HCT116 (cell line): ENCODE results near the gene NAALADL2.
"Not testable (repeated sequence)": the region's sequence is repeated elsewhere in the genome, so short reads cannot be mapped to it uniquely, and the experiment has no call there.

Experiments used
- EZH2 ChIP-seq: fragments of 200-600 bp; sonication (generic); IDR thresholded peaks from 2 replicates; pipeline ENCODE4 v1.6.1; 2017; ENCODE audit warnings: antibody characterized with exemption, mixed run types
- POLR2A ChIP-seq: IDR thresholded peaks from 2 replicates; pipeline ENCODE4 v1.7.0; 2011; ENCODE audit warnings: borderline replicate concordance; ENCODE audit not compliant: insufficient read depth, insufficient read length; ENCODE audit errors: extremely low read depth
- POLR2AphosphoS5 ChIP-seq: IDR thresholded peaks from 2 replicates; pipeline ENCODE4 v1.6.1; 2011; ENCODE audit warnings: mild to moderate bottlenecking, low read depth, low read length, moderate library complexity
- RAD21 ChIP-seq: IDR thresholded peaks from 2 replicates; pipeline ENCODE4 v1.6.1; 2012; ENCODE audit warnings: low read depth, mild to moderate bottlenecking
- REST ChIP-seq: IDR thresholded peaks from 2 replicates; pipeline ENCODE4 v1.6.1; 2012; ENCODE audit warnings: low read depth
- SP1 ChIP-seq: IDR thresholded peaks from 2 replicates; pipeline ENCODE4 v1.6.1; 2012; ENCODE audit warnings: low read depth
- YY1 ChIP-seq: IDR thresholded peaks from 2 replicates; pipeline ENCODE4 v1.6.1; 2011; ENCODE audit warnings: low read length, low read depth, moderate library complexity, mild to moderate bottlenecking; ENCODE audit not compliant: insufficient replicate concordance; ENCODE audit errors: extremely low read depth
- TF ChIP-seq, protein P1 (sequence below), 3 experiments: fragments of 200-600 bp in 1 of 3; sonication (generic) in 1 of 3; IDR thresholded peaks in 2 of 3; conservative IDR thresholded peaks in 1 of 3; 2 replicates each; pipeline ENCODE4 v1.5.1; 2012 to 2017; ENCODE audit warnings: low read depth in 2 of 3, low read length in 2 of 3, antibody characterized with exemption in 1 of 3, borderline replicate concordance in 1 of 3, control low read depth in 1 of 3, mild to moderate bottlenecking in 1 of 3, mixed read lengths in 1 of 3, mixed run types in 1 of 3, moderate library complexity in 1 of 3; ENCODE audit not compliant: insufficient read depth in 1 of 3

DNA sequence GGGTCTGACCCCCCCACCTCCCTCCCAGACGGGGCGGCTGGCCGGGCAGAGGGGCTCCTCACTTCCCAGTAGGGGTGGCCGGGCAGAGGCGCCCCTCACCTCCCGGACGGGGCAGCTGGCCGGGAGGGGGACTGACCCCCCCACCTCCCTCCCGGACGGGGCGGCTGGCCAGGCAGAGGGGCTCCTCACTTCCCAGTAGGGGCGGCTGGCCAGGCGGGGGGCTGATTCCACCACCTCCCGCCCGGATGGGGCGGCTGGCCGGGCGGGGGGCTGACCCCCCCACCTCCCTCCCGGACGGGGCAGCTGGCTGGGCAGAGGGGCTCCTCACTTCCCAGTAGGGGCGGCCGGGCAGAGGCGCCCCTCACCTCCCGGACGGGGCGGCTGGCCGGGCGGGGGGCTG, 272.7 kb downstream of the NAALADL2 start:
- TF ChIP-seq POLR2A, REST, EZH2, SP1, RAD21, POLR2AphosphoS5, YY1: not testable (repeated sequence)
- TF ChIP-seq, protein P1, sequence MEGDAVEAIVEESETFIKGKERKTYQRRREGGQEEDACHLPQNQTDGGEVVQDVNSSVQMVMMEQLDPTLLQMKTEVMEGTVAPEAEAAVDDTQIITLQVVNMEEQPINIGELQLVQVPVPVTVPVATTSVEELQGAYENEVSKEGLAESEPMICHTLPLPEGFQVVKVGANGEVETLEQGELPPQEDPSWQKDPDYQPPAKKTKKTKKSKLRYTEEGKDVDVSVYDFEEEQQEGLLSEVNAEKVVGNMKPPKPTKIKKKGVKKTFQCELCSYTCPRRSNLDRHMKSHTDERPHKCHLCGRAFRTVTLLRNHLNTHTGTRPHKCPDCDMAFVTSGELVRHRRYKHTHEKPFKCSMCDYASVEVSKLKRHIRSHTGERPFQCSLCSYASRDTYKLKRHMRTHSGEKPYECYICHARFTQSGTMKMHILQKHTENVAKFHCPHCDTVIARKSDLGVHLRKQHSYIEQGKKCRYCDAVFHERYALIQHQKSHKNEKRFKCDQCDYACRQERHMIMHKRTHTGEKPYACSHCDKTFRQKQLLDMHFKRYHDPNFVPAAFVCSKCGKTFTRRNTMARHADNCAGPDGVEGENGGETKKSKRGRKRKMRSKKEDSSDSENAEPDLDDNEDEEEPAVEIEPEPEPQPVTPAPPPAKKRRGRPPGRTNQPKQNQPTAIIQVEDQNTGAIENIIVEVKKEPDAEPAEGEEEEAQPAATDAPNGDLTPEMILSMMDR (IDR thresholded peaks at IDR 0.05 in 2 of 3, conservative IDR thresholded peaks at IDR 0.05 in 1 of 3; ENCODE audit: borderline replicate concordance in 1 of 3, insufficient read depth in 1 of 3, low read depth in 2 of 3, low read length in 2 of 3): not testable (repeated sequence)
